ENCODE measurements around the gene PEAK3. TPM values are rescaled to one million over a fixed set of nuclear protein-coding genes. Genes with fewer than 3 reads are reported as not detected.

Gene PEAK3
- polyA plus RNA-seq, 1 of the 3 experiments (the other 2 are of a cell fraction) = not detected

DNA sequence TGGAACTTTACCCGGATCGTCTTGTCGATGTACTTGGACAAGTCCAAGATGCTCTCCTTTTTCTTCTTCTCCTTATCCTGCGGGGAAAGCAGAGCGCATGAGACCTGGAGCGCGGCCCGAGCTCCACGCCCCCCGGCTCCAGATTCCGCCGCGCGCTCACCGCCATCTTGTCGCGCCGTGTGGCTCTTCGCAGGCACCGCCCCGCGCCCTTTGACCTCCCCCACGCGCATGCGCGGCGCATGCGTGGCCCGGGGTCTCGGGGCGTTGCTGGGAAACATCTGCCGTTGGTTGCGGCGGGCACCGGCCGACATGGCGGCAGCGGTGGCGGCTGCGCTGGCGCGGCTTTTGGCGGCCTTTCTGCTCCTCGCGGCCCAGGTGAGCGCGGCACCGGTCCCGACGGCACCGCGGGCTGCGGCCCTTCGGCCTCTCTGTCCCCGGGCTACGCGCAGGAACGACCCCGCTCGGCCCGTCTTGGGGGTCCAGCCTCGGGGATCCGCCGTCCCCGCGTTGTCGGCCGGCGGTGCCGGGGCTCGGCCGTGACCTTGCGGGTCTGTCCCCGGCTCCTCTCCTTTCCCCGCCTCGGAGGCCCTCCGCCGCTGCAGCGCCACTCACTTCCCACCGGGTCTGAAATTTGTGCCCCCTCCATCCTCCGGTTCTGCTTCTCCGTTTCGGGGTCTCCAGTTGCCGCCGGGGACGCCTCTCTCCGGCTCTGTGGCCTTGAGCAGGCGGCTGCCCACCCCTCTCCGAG lies 46.6 kb upstream of the PEAK3 start, which contains the start of the genes LSM7 and SPPL2B (continued):
- TF ChIP-seq POLR2AphosphoS5 (IDR thresholded peaks at IDR 0.05; ENCODE audit: low read depth, low read length) = peak; percentile 83; the same call in 1 of the 2 replicates
- peak; percentile 95 for TF ChIP-seq MXI1 (IDR thresholded peaks at IDR 0.05; ENCODE audit: low read depth, low read length)
- no peak for TF ChIP-seq FOSL2 (IDR thresholded peaks at IDR 0.05; ENCODE audit: borderline replicate concordance, low read depth)
- TF ChIP-seq, protein P1, sequence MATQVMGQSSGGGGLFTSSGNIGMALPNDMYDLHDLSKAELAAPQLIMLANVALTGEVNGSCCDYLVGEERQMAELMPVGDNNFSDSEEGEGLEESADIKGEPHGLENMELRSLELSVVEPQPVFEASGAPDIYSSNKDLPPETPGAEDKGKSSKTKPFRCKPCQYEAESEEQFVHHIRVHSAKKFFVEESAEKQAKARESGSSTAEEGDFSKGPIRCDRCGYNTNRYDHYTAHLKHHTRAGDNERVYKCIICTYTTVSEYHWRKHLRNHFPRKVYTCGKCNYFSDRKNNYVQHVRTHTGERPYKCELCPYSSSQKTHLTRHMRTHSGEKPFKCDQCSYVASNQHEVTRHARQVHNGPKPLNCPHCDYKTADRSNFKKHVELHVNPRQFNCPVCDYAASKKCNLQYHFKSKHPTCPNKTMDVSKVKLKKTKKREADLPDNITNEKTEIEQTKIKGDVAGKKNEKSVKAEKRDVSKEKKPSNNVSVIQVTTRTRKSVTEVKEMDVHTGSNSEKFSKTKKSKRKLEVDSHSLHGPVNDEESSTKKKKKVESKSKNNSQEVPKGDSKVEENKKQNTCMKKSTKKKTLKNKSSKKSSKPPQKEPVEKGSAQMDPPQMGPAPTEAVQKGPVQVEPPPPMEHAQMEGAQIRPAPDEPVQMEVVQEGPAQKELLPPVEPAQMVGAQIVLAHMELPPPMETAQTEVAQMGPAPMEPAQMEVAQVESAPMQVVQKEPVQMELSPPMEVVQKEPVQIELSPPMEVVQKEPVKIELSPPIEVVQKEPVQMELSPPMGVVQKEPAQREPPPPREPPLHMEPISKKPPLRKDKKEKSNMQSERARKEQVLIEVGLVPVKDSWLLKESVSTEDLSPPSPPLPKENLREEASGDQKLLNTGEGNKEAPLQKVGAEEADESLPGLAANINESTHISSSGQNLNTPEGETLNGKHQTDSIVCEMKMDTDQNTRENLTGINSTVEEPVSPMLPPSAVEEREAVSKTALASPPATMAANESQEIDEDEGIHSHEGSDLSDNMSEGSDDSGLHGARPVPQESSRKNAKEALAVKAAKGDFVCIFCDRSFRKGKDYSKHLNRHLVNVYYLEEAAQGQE (IDR thresholded peaks at IDR 0.05; ENCODE audit: low read depth, low read length) = 0 out of 2 replicates have a peak, but pooled peaks have one; percentile 38
- no peak for TF ChIP-seq JUND (IDR thresholded peaks at IDR 0.05)
- no peak for TF ChIP-seq PBX3 (IDR thresholded peaks at IDR 0.05)
- TF ChIP-seq, protein P2, sequence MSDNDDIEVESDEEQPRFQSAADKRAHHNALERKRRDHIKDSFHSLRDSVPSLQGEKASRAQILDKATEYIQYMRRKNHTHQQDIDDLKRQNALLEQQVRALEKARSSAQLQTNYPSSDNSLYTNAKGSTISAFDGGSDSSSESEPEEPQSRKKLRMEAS (IDR thresholded peaks at IDR 0.05; ENCODE audit: low read depth) = peak; percentile 85
- TF ChIP-seq TCF12 (IDR thresholded peaks at IDR 0.05) = no peak
- no peak for TF ChIP-seq FOXJ3 (CRISPR knock-in tag; IDR thresholded peaks at IDR 0.05)
- TF ChIP-seq CHD2 (IDR thresholded peaks at IDR 0.05; ENCODE audit: low read length, partially characterized antibody) = peak; percentile 72
- no peak for TF ChIP-seq GATA2 (CRISPR knock-in tag; IDR thresholded peaks at IDR 0.05)

- peaks cover 3 to 14% of the 10 kb centered on the region in 2 experiments for H3K36me3 ChIP-seq (replicated peaks in 1 of 2; ENCODE audit: control insufficient read depth in 1 of 2, insufficient read depth in 2 of 2, low read length in 1 of 2)
- peak overlapping the region; percentile 92 for H3K4me2 ChIP-seq
- H3K27me3 ChIP-seq (ENCODE audit: insufficient read depth) = no peaks in the 10 kb centered on the region
- no peaks in the 10 kb centered on the region for H3K9me2 ChIP-seq
- H3K4me1 ChIP-seq (ENCODE audit: control insufficient read depth in 1 of 2, insufficient read depth in 2 of 2, low read depth in 1 of 2, low read length in 1 of 2) = peaks cover 6 to 14% of the 10 kb centered on the region in 2 experiments; a peak in 2 of 4 replicates
- H3K79me2 ChIP-seq (ENCODE audit: insufficient read depth) = peaks cover 72% of the 10 kb centered on the region
- H3F3A ChIP-seq (replicated peaks; ENCODE audit: insufficient read depth) = no peaks in the 10 kb centered on the region
- H3K9ac ChIP-seq = peak overlapping the region; percentile 81
- POLR2A ChIA-PET = no interaction called here
- H4K20me1 ChIP-seq (ENCODE audit: insufficient read depth) = peaks cover 19% of the 10 kb centered on the region; the same call in 1 of the 2 replicates
- no peak for TF ChIP-seq RCOR1 (IDR thresholded peaks at IDR 0.05; ENCODE audit: low read length)
- no peak for TF ChIP-seq CHD2 (IDR thresholded peaks at IDR 0.05; ENCODE audit: low read length, partially characterized antibody)
- TF ChIP-seq SIN3A (IDR thresholded peaks at IDR 0.05; ENCODE audit: borderline replicate concordance, low read depth, low read length) = 0 out of 2 replicates have a peak, but pooled peaks have one; percentile 14
- TF ChIP-seq MXI1 (IDR thresholded peaks at IDR 0.05; ENCODE audit: low read depth, low read length) = peak; percentile 61
- peak overlapping the region; percentile 76 to 91 for H3K4me3 ChIP-seq (ENCODE audit: low read depth in 2 of 2, low read length in 1 of 2)
- H3K27ac ChIP-seq (ENCODE audit: low read depth in 2 of 2, low read length in 1 of 2) = peak overlapping the region; percentile 67 to 84
- CTCF ChIA-PET = interaction anchor here (0.9 to 5.2 kb wide), 8 partner anchors 9 to 173 kb away, joined by 3 to 51 read pairs (median 3); no protein-coding TSS in a partner anchor
- DNase-seq = peak; percentile 72
- no peaks in the 10 kb centered on the region for H3K9me3 ChIP-seq
- WGBS (ENCODE audit: low lambda C conversion rate) = 2% methylated on average over 17 of the region's 18 CpGs
- peak overlapping the region; percentile 61 for H2AFZ ChIP-seq (ENCODE audit: low read depth)
Observed at GRCh38 chr19:2327773-2328400, 45.9 kb upstream of the PEAK3 start.

Measured in SK-N-SH (cell line).